PC-9 (cell line): ENCODE results near the gene HOXD3. TPM values are rescaled to one million over a fixed set of nuclear protein-coding genes. Genes with fewer than 3 reads are reported as not detected.

Experiments
- BruUV-seq: library from RNA; stranded (reverse); fragments of 400-500 nt; replicated peaks from 2 replicates; lab custom pipeline; 2021; lab: Mats Ljungman, UMichigan
- CTCF ChIA-PET: fragments of 300-600 bp; sonication (Branson Sonifier 250); formaldehyde crosslinking; loops from one replicate; lab custom pipeline; 2022; ENCODE audit warnings: antibody characterized with exemption; lab: Charles Lee
- POLR2A ChIA-PET: fragments of 300-600 bp; sonication (Branson Sonifier 250); formaldehyde crosslinking; loops from one replicate; lab custom pipeline; 2022; ENCODE audit warnings: antibody characterized with exemption; ENCODE audit not compliant: unreplicated experiment; lab: Charles Lee
- DNase-seq, 2 experiments: peaks; one replicate each; pipeline versions ENCODE4 v3.0.0 to v3.0.0-alpha.2; 2015 to 2022; ENCODE audit warnings: mixed read lengths in 1 of 2
- H2AFZ ChIP-seq: fragments of 200-600 bp; sonication (generic); 2 replicates; pipeline ENCODE4 v1.8.1; 2017; ENCODE audit warnings: antibody characterized with exemption
- H3F3A ChIP-seq: fragments of 200-600 bp; sonication (generic); 2 replicates; pipeline ENCODE4 v1.8.1; 2017; ENCODE audit warnings: antibody characterized with exemption, mild to moderate bottlenecking, low read depth; ENCODE audit not compliant: insufficient read depth
- H3K27ac ChIP-seq: fragments of 200-600 bp; sonication (generic); 2 replicates; pipeline ENCODE4 v1.6.1; 2016; ENCODE audit warnings: mixed run types
- H3K27me3 ChIP-seq: fragments of 200-600 bp; sonication (generic); 2 replicates; pipeline ENCODE4 v1.6.1; 2016; ENCODE audit warnings: low read depth, mixed run types; ENCODE audit not compliant: insufficient read depth
- H3K36me3 ChIP-seq: fragments of 200-600 bp; sonication (generic); 2 replicates; pipeline ENCODE4 v1.6.1; 2016; ENCODE audit warnings: low read depth, mixed run types
- H3K4me1 ChIP-seq: fragments of 200-600 bp; sonication (generic); replicated peaks from 2 replicates; pipeline ENCODE4 v1.6.1; 2016; ENCODE audit warnings: mixed run types; ENCODE audit not compliant: insufficient read depth
- H3K4me2 ChIP-seq: fragments of 200-600 bp; sonication (generic); 2 replicates; pipeline ENCODE4 v1.6.1; 2017; ENCODE audit warnings: mixed run types
- H3K4me3 ChIP-seq: fragments of 200-600 bp; sonication (generic); 2 replicates; pipeline ENCODE4 v1.6.1; 2016; ENCODE audit warnings: mixed run types
- H3K79me2 ChIP-seq: fragments of 200-600 bp; sonication (generic); 2 replicates; pipeline ENCODE4 v1.6.1; 2017; ENCODE audit warnings: low read depth, mixed run types
- H3K9me2 ChIP-seq: fragments of 200-600 bp; sonication (generic); 2 replicates; pipeline ENCODE4 v1.8.1; 2017; ENCODE audit warnings: mild to moderate bottlenecking; ENCODE audit not compliant: insufficient read depth
- H3K9me3 ChIP-seq: fragments of 200-600 bp; sonication (generic); 2 replicates; pipeline ENCODE4 v1.8.1; 2016; ENCODE audit warnings: low read depth; ENCODE audit not compliant: insufficient read depth
- H4K20me1 ChIP-seq: fragments of 200-600 bp; sonication (generic); 2 replicates; pipeline ENCODE4 v1.8.1; 2017; ENCODE audit not compliant: insufficient read depth
- EZH2 ChIP-seq: fragments of 200-600 bp; sonication (generic); IDR thresholded peaks from 2 replicates; pipeline ENCODE4 v1.8.0; 2017; ENCODE audit warnings: antibody characterized with exemption, low read depth
- intact Hi-C: fragments of 100-400 bp; cut with micrococcal nuclease; formaldehyde crosslinking; loops from one replicate; pipeline ENCODE4 v1.10.0; 2022; ENCODE audit not compliant: unreplicated experiment
- total RNA-seq: library from RNA; stranded (reverse); gene quantifications from 2 replicates; pipeline ENCODE4 v1.2.3, GENCODE V29; 2021
- TF ChIP-seq, protein P1 (sequence below): fragments of 200-600 bp; sonication (generic); conservative IDR thresholded peaks from 2 replicates; pipeline ENCODE4 v1.6.1; 2017; ENCODE audit warnings: mixed run types, antibody characterized with exemption, mild to moderate bottlenecking, moderate library complexity

Gene HOXD3
- total RNA-seq, 1 experiment from 2014 or later: not detected

GRCh38 chr2:176160986-176161824 lies 4.1 kb downstream of the HOXD3 start:
- Histone ChIP-seq H3K9me2 (no peaks in the 10 kb centered on the region), H3K4me2 (no peak overlapping the region), H3K4me1 (no peaks in the 10 kb centered on the region), H3K27ac (no peak overlapping the region), H3K9me3 (no peaks in the 10 kb centered on the region), H3K79me2 (no peaks in the 10 kb centered on the region), H4K20me1 (no peaks in the 10 kb centered on the region), H3K27me3 (peaks cover 91% of the 10 kb centered on the region), H3F3A (no peaks in the 10 kb centered on the region), H3K4me3 (no peak overlapping the region), H3K36me3 (no peaks in the 10 kb centered on the region), H2AFZ (no peak overlapping the region)
- ChIA-PET POLR2A (no interaction called here), CTCF (no interaction called here)
- no peak for TF ChIP-seq EZH2
- TF ChIP-seq, protein P1, sequence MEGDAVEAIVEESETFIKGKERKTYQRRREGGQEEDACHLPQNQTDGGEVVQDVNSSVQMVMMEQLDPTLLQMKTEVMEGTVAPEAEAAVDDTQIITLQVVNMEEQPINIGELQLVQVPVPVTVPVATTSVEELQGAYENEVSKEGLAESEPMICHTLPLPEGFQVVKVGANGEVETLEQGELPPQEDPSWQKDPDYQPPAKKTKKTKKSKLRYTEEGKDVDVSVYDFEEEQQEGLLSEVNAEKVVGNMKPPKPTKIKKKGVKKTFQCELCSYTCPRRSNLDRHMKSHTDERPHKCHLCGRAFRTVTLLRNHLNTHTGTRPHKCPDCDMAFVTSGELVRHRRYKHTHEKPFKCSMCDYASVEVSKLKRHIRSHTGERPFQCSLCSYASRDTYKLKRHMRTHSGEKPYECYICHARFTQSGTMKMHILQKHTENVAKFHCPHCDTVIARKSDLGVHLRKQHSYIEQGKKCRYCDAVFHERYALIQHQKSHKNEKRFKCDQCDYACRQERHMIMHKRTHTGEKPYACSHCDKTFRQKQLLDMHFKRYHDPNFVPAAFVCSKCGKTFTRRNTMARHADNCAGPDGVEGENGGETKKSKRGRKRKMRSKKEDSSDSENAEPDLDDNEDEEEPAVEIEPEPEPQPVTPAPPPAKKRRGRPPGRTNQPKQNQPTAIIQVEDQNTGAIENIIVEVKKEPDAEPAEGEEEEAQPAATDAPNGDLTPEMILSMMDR: no peak
- no peak for DNase-seq
- intact Hi-C loops: no loop called here
- no TSS peak for BruUV-seq

DNA sequence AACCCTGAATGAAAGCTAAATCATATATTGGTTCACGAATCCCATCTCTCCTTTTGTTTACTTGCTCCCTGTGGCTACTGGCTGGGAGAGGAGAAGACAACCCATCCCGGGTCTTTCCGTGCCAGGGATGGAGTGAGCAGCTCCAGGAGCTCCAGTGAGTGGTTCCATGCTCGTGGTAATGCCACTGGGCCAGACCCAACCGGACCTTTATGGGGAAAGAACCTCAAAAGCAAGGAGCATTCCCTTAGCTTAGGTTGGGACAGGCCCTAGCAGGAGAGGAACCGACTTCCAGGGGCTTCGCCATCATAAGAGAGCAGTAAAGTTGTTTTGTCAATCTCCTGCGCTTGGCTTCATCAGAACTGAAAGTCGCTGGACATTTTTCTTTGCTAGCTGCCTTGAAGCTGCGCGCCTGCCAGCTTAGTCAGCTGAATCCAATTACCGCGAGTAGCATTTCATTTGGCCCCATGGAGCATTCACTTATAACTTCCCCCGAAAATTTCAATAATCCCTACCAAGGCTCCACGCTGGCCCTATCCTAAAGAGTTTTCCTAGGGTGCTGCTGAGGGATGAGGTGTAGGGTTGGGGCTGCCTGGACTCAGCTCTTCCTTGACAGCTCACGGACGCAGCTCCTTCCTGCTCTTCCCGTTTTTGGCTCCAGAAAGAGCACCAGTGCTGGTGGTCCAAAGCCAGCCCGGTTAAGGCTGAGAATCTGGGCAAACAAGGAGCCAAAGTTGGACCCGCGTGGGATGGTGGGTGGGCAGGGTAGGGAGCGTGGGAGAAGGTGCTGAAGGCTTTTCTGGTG lies 4.9 kb downstream of the HOXD3 start:
- Histone ChIP-seq H3K36me3 (no peaks in the 10 kb centered on the region), H3K79me2 (no peaks in the 10 kb centered on the region), H2AFZ (no peak overlapping the region), H4K20me1 (no peaks in the 10 kb centered on the region), H3K4me1 (no peaks in the 10 kb centered on the region), H3K9me2 (no peaks in the 10 kb centered on the region), H3K27ac (no peak overlapping the region), H3K27me3 (peaks cover 90% of the 10 kb centered on the region), H3K4me3 (no peak overlapping the region), H3K4me2 (no peak overlapping the region), H3K9me3 (no peaks in the 10 kb centered on the region), H3F3A (no peaks in the 10 kb centered on the region)
- ChIA-PET CTCF (interaction anchor here (0.6 to 0.7 kb wide), 2 partner anchors 66 to 226 kb away, joined by 3 read pairs; no protein-coding TSS in a partner anchor), POLR2A (interaction anchor here (0.6 kb wide), 1 partner anchor 851 kb away, joined by 6 read pairs; no protein-coding TSS in a partner anchor)
- TF ChIP-seq, protein P1: no peak
- no peak for TF ChIP-seq EZH2
- intact Hi-C loops: no loop called here
- no TSS peak for BruUV-seq
- DNase-seq: no peak

DNA sequence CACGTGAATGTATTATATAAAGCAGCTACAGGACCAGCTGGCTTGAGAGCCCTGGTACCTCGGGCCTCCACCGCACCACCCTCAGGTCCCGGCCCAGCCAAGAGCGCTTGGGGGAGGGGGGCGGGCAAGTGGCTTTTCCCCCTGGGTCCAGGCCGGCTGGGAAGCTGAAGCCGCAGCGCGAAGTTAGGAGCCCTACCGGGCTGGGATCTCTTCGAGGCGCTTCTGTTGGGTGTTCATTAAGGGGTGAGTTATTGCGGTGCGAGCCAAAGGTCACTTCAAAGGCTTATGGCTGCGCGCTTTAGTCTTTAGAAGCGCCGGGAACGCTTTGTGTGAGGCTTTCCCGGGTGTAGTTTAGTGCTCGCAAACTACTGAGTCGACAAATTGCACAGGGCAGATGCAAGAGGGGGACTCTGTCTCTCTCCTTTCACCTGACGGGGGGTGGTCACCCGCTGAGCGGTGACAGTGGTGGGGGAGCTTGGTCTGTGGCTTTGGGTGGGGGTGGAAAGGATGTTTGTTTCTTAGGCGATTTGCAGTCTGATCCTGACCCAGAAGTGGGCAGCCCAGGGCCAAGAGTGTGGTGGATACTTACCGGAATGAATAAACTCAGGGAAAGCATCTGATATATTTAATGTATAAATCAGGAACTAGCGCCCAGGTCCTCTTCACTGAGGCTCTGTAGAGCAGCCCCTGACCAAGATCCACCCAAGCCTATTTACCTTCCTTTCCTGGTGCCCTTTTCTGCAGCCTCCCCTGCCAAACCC lies 6.0 kb downstream of the HOXD3 start:
- Histone ChIP-seq H4K20me1 (no peaks in the 10 kb centered on the region), H3K4me2 (no peak overlapping the region), H3F3A (no peaks in the 10 kb centered on the region), H3K27ac (no peak overlapping the region), H2AFZ (no peak overlapping the region), H3K27me3 (peaks cover 87% of the 10 kb centered on the region), H3K4me3 (no peak overlapping the region), H3K9me3 (no peaks in the 10 kb centered on the region), H3K36me3 (no peaks in the 10 kb centered on the region), H3K9me2 (no peaks in the 10 kb centered on the region), H3K79me2 (no peaks in the 10 kb centered on the region), H3K4me1 (no peaks in the 10 kb centered on the region)
- DNase-seq: no peak
- TF ChIP-seq EZH2: no peak
- TF ChIP-seq, protein P1: no peak
- BruUV-seq: no TSS peak
- CTCF ChIA-PET: interaction anchor here (0.7 kb wide), 1 partner anchor 65 kb away, joined by 3 read pairs; no protein-coding TSS in a partner anchor
- intact Hi-C loops: no loop called here
- POLR2A ChIA-PET: no interaction called here
